A549 (cell line): ENCODE measurements around the gene WSCD1. TPM values are rescaled to one million over a fixed set of nuclear protein-coding genes. Genes with fewer than 3 reads are reported as not detected.

ENCODE experiments used
- ATAC-seq, 2 experiments: fragments of 200-7000 bp in 1 of 2; fragments of >200 bp in 1 of 2; cut with Nextera tagmentation in 1 of 2; cut with Tn5 transposase in 1 of 2; 3 replicates each; pipeline versions ENCODE4 v1.8.0 to v1.9.1; 2018 to 2020; ENCODE audit warnings: mild to moderate bottlenecking in 1 of 2, moderate library complexity in 1 of 2
- CTCF ChIA-PET: fragments of 300-600 bp; sonication (Branson Sonifier 250); formaldehyde crosslinking; extraction: SDS; loops from one replicate; lab custom pipeline; 2021; ENCODE audit warnings: antibody characterized with exemption, inconsistent platforms; lab: Yijun Ruan, JAX
- POLR2A ChIA-PET: fragments of 350-600 bp; formaldehyde crosslinking; extraction: SDS; loops from one replicate; lab custom pipeline; 2021; ENCODE audit warnings: antibody characterized with exemption, inconsistent platforms; lab: Yijun Ruan, JAX
- DNase-seq, 2 experiments: peaks; one replicate each; pipeline versions ENCODE4 v3.0.0 to v3.0.0-alpha.2; 2011 to 2016; ENCODE audit warnings: low read depth in 1 of 2, low spot score in 1 of 2
- FAIRE-seq: peaks from 2 replicates; lab custom pipeline; 2011; peaks lifted over from hg19 to GRCh38; lab: Jason Lieb, UNC
- H3K27ac ChIP-seq, 2 experiments: fragments of >200 bp; sonication (Bioruptor Twin); formaldehyde crosslinking; 3 replicates each; pipeline ENCODE4 v1.5.1; 2016 to 2017
- H3K4me1 ChIP-seq: fragments of >200 bp; sonication (Bioruptor Twin); formaldehyde crosslinking; 3 replicates; pipeline ENCODE4 v1.6.1; 2016
- H3K4me2 ChIP-seq: fragments of >200 bp; sonication (Bioruptor Twin); formaldehyde crosslinking; 3 replicates; pipeline ENCODE4 v1.6.1; 2016
- H3K4me3 ChIP-seq: fragments of >200 bp; sonication (Bioruptor Twin); formaldehyde crosslinking; 3 replicates; pipeline ENCODE4 v1.5.1; 2016
- H3K9me3 ChIP-seq: fragments of >200 bp; sonication (Bioruptor Twin); formaldehyde crosslinking; 3 replicates; pipeline ENCODE4 v1.6.1; 2016
- ATOH8 ChIP-seq: fragments of 250-450 bp; sonication (Bioruptor Pico); IDR thresholded peaks from 2 replicates; pipeline ENCODE4 v1.5.0; 2020; ENCODE audit warnings: low read depth, mild to moderate bottlenecking, moderate library complexity
- CBX8 ChIP-seq: fragments of 200-600 bp; sonication (generic); IDR thresholded peaks from 2 replicates; pipeline ENCODE4 v1.6.1; 2016
- CHD2 ChIP-seq: fragments of 150-350 bp; IDR thresholded peaks from 2 replicates; pipeline ENCODE4 v1.6.1; 2014; ENCODE audit warnings: low read length; ENCODE audit not compliant: partially characterized antibody
- CHD4 ChIP-seq: fragments of 200-600 bp; sonication (generic); IDR thresholded peaks from 2 replicates; pipeline ENCODE4 v1.6.1; 2016; ENCODE audit warnings: antibody characterized with exemption, mild to moderate bottlenecking, borderline replicate concordance
- E2F6 ChIP-seq: IDR thresholded peaks from 2 replicates; pipeline ENCODE4 v1.6.1; 2012; ENCODE audit warnings: low read depth, borderline replicate concordance
- EHMT2 ChIP-seq: fragments of 200-600 bp; sonication (generic); IDR thresholded peaks from 2 replicates; pipeline ENCODE4 v1.6.1; 2016; ENCODE audit warnings: antibody characterized with exemption, low read depth, mild to moderate bottlenecking, moderate library complexity
- EP300 ChIP-seq, 2 experiments: fragments of >200 bp; sonication (Bioruptor Twin); formaldehyde crosslinking; IDR thresholded peaks; 2 replicates in 1 of 2; 3 replicates in 1 of 2; pipeline ENCODE4 v1.6.1; 2016 to 2017
- FOSB ChIP-seq: fragments of 250-450 bp; sonication (Bioruptor Pico); IDR thresholded peaks from 2 replicates; pipeline ENCODE4 v1.5.0; 2020; ENCODE audit warnings: mild to moderate bottlenecking, moderate library complexity
- GATA3 ChIP-seq: IDR thresholded peaks from 2 replicates; pipeline ENCODE4 v1.6.1; 2012; ENCODE audit warnings: borderline replicate concordance
- HDAC2 ChIP-seq: fragments of 200-600 bp; sonication (generic); IDR thresholded peaks from 2 replicates; pipeline ENCODE4 v1.6.1; 2016
- HES2 ChIP-seq: fragments of >200 bp; sonication (Bioruptor Twin); formaldehyde crosslinking; IDR thresholded peaks from 2 replicates; pipeline ENCODE4 v1.6.1; 2016
- HOXB13 ChIP-seq: fragments of 250-450 bp; sonication (Bioruptor Pico); IDR thresholded peaks from 2 replicates; pipeline ENCODE4 v1.5.0; 2020; ENCODE audit warnings: low read depth, mild to moderate bottlenecking, moderate library complexity
- HOXB5 ChIP-seq: fragments of 250-450 bp; sonication (Bioruptor Pico); IDR thresholded peaks from 2 replicates; pipeline ENCODE4 v1.5.0; 2020; ENCODE audit warnings: mild to moderate bottlenecking, moderate library complexity
- JUN ChIP-seq, 2 experiments: fragments of >200 bp; sonication (Bioruptor Twin); formaldehyde crosslinking; IDR thresholded peaks; 2 replicates in 1 of 2; 3 replicates in 1 of 2; pipeline ENCODE4 v1.6.1; 2016 to 2017
- KDM1A ChIP-seq: fragments of 200-600 bp; sonication (generic); IDR thresholded peaks from 2 replicates; pipeline ENCODE4 v1.6.1; 2016; ENCODE audit warnings: low read depth, mild to moderate bottlenecking
- NFE2L2 ChIP-seq: fragments of 150-350 bp; conservative IDR thresholded peaks from 2 replicates; pipeline ENCODE4 v1.6.1; 2014; ENCODE audit warnings: low read length
- NR3C1 ChIP-seq: fragments of >200 bp; sonication (Bioruptor Twin); formaldehyde crosslinking; IDR thresholded peaks from 3 replicates; pipeline ENCODE4 v1.6.1; 2017
- PHF8 ChIP-seq: fragments of 200-600 bp; sonication (generic); IDR thresholded peaks from 2 replicates; pipeline ENCODE4 v1.6.1; 2016; ENCODE audit warnings: low read depth, mild to moderate bottlenecking, antibody characterized with exemption, moderate library complexity, borderline replicate concordance
- POLR2A ChIP-seq: IDR thresholded peaks from 2 replicates; pipeline ENCODE4 v1.6.1; 2012; ENCODE audit warnings: mild to moderate bottlenecking, low read length
- POLR2AphosphoS2 ChIP-seq: conservative IDR thresholded peaks from 2 replicates; pipeline ENCODE4 v1.6.1; 2012; ENCODE audit warnings: low read length, improper control_type of control experiment, inconsistent platforms
- RAD21 ChIP-seq, 2 experiments: fragments of >200 bp in 1 of 2; sonication (Bioruptor Twin) in 1 of 2; formaldehyde crosslinking in 1 of 2; IDR thresholded peaks in 1 of 2; conservative IDR thresholded peaks in 1 of 2; 2 replicates in 1 of 2; 3 replicates in 1 of 2; pipeline ENCODE4 v1.6.1; 2012 to 2018; ENCODE audit warnings: inconsistent platforms in 1 of 2
- RNF2 ChIP-seq: fragments of 200-600 bp; sonication (generic); IDR thresholded peaks from 2 replicates; pipeline ENCODE4 v1.6.1; 2016; ENCODE audit warnings: low read depth, mild to moderate bottlenecking, antibody characterized with exemption, moderate library complexity, borderline replicate concordance
- SMC3 ChIP-seq: fragments of >200 bp; sonication (Bioruptor Twin); formaldehyde crosslinking; IDR thresholded peaks from 3 replicates; pipeline ENCODE4 v1.6.1; 2018; ENCODE audit warnings: inconsistent platforms
- SREBF2 ChIP-seq: fragments of 450-650 bp; IDR thresholded peaks from 2 replicates; pipeline ENCODE4 v1.6.1; 2014; ENCODE audit warnings: mild to moderate bottlenecking, moderate library complexity
- TFCP2L1 ChIP-seq: fragments of 250-450 bp; sonication (Bioruptor Pico); IDR thresholded peaks from 2 replicates; pipeline ENCODE4 v1.5.0; 2021; ENCODE audit warnings: mild to moderate bottlenecking
- ZC3H11A ChIP-seq: fragments of 450-650 bp; IDR thresholded peaks from 2 replicates; pipeline ENCODE4 v1.6.1; 2014; ENCODE audit warnings: antibody characterized with exemption, mild to moderate bottlenecking
- ZSCAN20 ChIP-seq: fragments of 250-450 bp; sonication (Bioruptor Pico); IDR thresholded peaks from 2 replicates; pipeline ENCODE4 v1.8.0; 2022; ENCODE audit warnings: mild to moderate bottlenecking, moderate library complexity
- WGBS: methylation state at CpG from one replicate; pipeline ENCODE4 v1.1.6; 2017; ENCODE audit errors: missing lambda C conversion rate; 5-methylcytosine and 5-hydroxymethylcytosine counted together
- polyA plus RNA-seq, 4 experiments: library from polyadenylated mRNA; depleted of rRNA in 3 of 4; stranded (reverse); fragments of >200 nt; fragmentation: RNase III in 1 of 4; extraction: RNeasy Plus Mini Kit Qiagen cat#74134 plus additional on column Dnase treatment in 1 of 4; gene quantifications; 2 replicates in 3 of 4; 3 replicates in 1 of 4; pipeline ENCODE4 v1.2.3, GENCODE V29; 2011 to 2017
- TF ChIP-seq, protein P1 (sequence below): fragments of 200-600 bp; sonication (generic); IDR thresholded peaks from 2 replicates; pipeline ENCODE4 v1.6.1; 2016; ENCODE audit warnings: antibody characterized with exemption, mild to moderate bottlenecking, moderate library complexity
- TF ChIP-seq, protein P2 (sequence below): fragments of 250-450 bp; sonication (Bioruptor Pico); IDR thresholded peaks from 2 replicates; pipeline ENCODE4 v1.5.0; 2021; ENCODE audit warnings: mild to moderate bottlenecking, moderate library complexity, borderline replicate concordance

The WSCD1 gene
- polyA plus RNA-seq, 2 of the 4 experiments (the other 2 are of a cell fraction) = 1.6 TPM

DNA sequence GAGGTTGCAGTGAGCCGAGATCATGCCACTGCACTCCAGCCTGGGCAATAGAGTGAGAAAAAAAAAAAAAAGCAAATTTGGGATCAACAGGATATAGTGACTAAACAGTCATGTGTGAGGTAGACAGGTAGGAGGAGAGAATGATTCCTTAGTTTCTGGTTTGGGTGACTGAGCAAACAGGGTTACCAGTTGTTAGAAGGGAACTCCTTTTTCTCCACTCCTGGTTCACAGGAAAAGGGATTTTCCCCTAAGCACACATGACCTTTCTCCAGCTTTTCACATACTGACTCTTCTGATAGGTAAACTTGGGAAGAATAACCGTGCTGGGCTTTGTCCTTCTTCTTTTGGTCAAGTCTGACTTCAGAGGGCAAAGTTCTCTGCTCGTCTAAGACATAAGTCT, 17.3 kb upstream of the WSCD1 start:
- H3K4me2 ChIP-seq = no peak overlapping the region
- no peak overlapping the region for H3K4me3 ChIP-seq
- DNase-seq = no peak
- CTCF ChIA-PET = interaction anchor here (0.6 kb wide), 1 partner anchor 177 kb away, joined by 3 read pairs; no protein-coding TSS in a partner anchor
- WGBS = 20% methylated on average over 3 of the region's 3 CpGs
- no peak overlapping the region for H3K27ac ChIP-seq
- no peak for TF ChIP-seq RNF2
- TF ChIP-seq, all 56 proteins: peak for 0
- FAIRE-seq (no peak), ATAC-seq (no peak)
- H3K9me3 ChIP-seq = no peaks in the 10 kb centered on the region
- POLR2A ChIA-PET = no interaction called here
- H3K4me1 ChIP-seq = no peaks in the 10 kb centered on the region

- no peak overlapping the region for H3K4me2 ChIP-seq
- CTCF ChIA-PET = interaction anchor here (0.8 to 1.4 kb wide), 4 partner anchors 10 to 462 kb away, joined by 3 to 5 read pairs (median 4); no protein-coding TSS in a partner anchor
- POLR2A ChIA-PET = interaction anchor here (0.7 kb wide), 1 partner anchor 9 kb away, joined by 4 read pairs; no protein-coding TSS in a partner anchor
- 28% methylated on average over 3 of the region's 3 CpGs for WGBS
- H3K27ac ChIP-seq = no peak overlapping the region
- FAIRE-seq (no peak), DNase-seq (no peak), ATAC-seq (no peak)
- H3K9me3 ChIP-seq = no peaks in the 10 kb centered on the region
- TF ChIP-seq PHF8 (no peak), CHD4 (no peak), CHD2 (no peak), SMC3 (no peak), ZC3H11A (no peak), TFCP2L1 (CRISPR knock-in tag) (no peak), EHMT2 (no peak), POLR2A (no peak), ZSCAN20 (CRISPR knock-in tag) (no peak), POLR2AphosphoS2 (no peak), CBX8 (no peak), NR3C1 (no peak), HOXB5 (no peak), JUN (IDR thresholded peaks at IDR 0.05) (no peak), HES2 (no peak), HDAC2 (no peak), GATA3 (no peak)
- TF ChIP-seq, protein P1, sequence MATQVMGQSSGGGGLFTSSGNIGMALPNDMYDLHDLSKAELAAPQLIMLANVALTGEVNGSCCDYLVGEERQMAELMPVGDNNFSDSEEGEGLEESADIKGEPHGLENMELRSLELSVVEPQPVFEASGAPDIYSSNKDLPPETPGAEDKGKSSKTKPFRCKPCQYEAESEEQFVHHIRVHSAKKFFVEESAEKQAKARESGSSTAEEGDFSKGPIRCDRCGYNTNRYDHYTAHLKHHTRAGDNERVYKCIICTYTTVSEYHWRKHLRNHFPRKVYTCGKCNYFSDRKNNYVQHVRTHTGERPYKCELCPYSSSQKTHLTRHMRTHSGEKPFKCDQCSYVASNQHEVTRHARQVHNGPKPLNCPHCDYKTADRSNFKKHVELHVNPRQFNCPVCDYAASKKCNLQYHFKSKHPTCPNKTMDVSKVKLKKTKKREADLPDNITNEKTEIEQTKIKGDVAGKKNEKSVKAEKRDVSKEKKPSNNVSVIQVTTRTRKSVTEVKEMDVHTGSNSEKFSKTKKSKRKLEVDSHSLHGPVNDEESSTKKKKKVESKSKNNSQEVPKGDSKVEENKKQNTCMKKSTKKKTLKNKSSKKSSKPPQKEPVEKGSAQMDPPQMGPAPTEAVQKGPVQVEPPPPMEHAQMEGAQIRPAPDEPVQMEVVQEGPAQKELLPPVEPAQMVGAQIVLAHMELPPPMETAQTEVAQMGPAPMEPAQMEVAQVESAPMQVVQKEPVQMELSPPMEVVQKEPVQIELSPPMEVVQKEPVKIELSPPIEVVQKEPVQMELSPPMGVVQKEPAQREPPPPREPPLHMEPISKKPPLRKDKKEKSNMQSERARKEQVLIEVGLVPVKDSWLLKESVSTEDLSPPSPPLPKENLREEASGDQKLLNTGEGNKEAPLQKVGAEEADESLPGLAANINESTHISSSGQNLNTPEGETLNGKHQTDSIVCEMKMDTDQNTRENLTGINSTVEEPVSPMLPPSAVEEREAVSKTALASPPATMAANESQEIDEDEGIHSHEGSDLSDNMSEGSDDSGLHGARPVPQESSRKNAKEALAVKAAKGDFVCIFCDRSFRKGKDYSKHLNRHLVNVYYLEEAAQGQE = no peak
- no peak overlapping the region for H3K4me3 ChIP-seq
- H3K4me1 ChIP-seq = no peaks in the 10 kb centered on the region
Observed at GRCh38 chr17:6054372-6054771, 15.8 kb upstream of the WSCD1 start.

GRCh38 chr17:6056104-6056503, 14.1 kb upstream of the WSCD1 start:
- Histone ChIP-seq H3K4me1 (peaks cover 3% of the 10 kb centered on the region; the same call in 2 of the 3 replicates), H3K4me2 (no peak overlapping the region), H3K9me3 (no peaks in the 10 kb centered on the region), H3K27ac (no peak overlapping the region), H3K4me3 (no peak overlapping the region)
- no peak for FAIRE-seq
- ChIA-PET POLR2A (no interaction called here), CTCF (no interaction called here)
- 72% methylated on average over 2 of the region's 2 CpGs for whole genome bisulfite sequencing
- no peak for ATAC-seq
- TF ChIP-seq HOXB13 (CRISPR knock-in tag) (no peak), FOSB (CRISPR knock-in tag) (no peak), SREBF2 (no peak), CHD4 (no peak), ZSCAN20 (CRISPR knock-in tag) (no peak), NFE2L2 (no peak), CHD2 (no peak), TFCP2L1 (CRISPR knock-in tag) (no peak), ATOH8 (CRISPR knock-in tag) (no peak), POLR2A (no peak), KDM1A (no peak), RAD21 (conservative IDR thresholded peaks at IDR 0.05 in 1 of 2, IDR thresholded peaks at IDR 0.05 in 1 of 2) (no peak), EP300 (IDR thresholded peaks at IDR 0.05) (no peak), E2F6 (no peak)
- TF ChIP-seq, protein P2, sequence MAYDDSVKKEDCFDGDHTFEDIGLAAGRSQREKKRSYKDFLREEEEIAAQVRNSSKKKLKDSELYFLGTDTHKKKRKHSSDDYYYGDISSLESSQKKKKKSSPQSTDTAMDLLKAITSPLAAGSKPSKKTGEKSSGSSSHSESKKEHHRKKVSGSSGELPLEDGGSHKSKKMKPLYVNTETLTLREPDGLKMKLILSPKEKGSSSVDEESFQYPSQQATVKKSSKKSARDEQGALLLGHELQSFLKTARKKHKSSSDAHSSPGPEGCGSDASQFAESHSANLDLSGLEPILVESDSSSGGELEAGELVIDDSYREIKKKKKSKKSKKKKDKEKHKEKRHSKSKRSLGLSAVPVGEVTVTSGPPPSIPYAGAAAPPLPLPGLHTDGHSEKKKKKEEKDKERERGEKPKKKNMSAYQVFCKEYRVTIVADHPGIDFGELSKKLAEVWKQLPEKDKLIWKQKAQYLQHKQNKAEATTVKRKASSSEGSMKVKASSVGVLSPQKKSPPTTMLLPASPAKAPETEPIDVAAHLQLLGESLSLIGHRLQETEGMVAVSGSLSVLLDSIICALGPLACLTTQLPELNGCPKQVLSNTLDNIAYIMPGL (CRISPR knock-in tag) = no peak
- DNase-seq = no peak
